GM19372 (cell line): Measurements from ENCODE around the gene CSNK1D.

ENCODE experiments used
- ATAC-seq: cut with Tn5 transposase; IDR thresholded peaks from one replicate; pipeline ENCODE4 v1.9.1; 2021; ENCODE audit warnings: mild to moderate bottlenecking, low read depth, moderate library complexity; ENCODE audit not compliant: unreplicated experiment

CSNK1D gene

GRCh38 chr17:82231312-82231561 is 42.3 kb downstream of the CSNK1D start:
- no peak for ATAC-seq

- ATAC-seq, result peak; percentile 35
Observed at GRCh38 chr17:82230609-82231311, 42.7 kb downstream of the CSNK1D start.

GRCh38 chr17:82229698-82230608 is 43.5 kb downstream of the CSNK1D start:
- ATAC-seq, result no peak

GRCh38 chr17:82228842-82229697 is 44.4 kb downstream of the CSNK1D start, which contains the start of gene SLC16A3:
Gene SLC16A3, plus strand, starts transcription at chr17:82229042. Its CDS starts 6,967 bp downstream, at chr17:82236009.
- ATAC-seq, result peak; percentile 43

- peak; percentile 15 for ATAC-seq
Observed at GRCh38 chr17:82228278-82228841, 45.1 kb downstream of the CSNK1D start.

- ATAC-seq, result no peak
Observed at GRCh38 chr17:82227629-82228277, 45.7 kb downstream of the CSNK1D start.

GRCh38 chr17:82226809-82227628 is 46.5 kb downstream of the CSNK1D start:
- ATAC-seq, result no peak

- no peak for ATAC-seq
Observed at GRCh38 chr17:82226146-82226808, 47.2 kb downstream of the CSNK1D start.

- no peak for ATAC-seq
Observed at GRCh38 chr17:82225368-82226029, 48.0 kb downstream of the CSNK1D start.

GRCh38 chr17:82224666-82225065 is 48.8 kb downstream of the CSNK1D start:
- ATAC-seq, result no peak

- ATAC-seq, result no peak
Observed at GRCh38 chr17:82223517-82223916, 50.0 kb downstream of the CSNK1D start.

GRCh38 chr17:82222816-82223215 is 50.7 kb downstream of the CSNK1D start:
- no peak for ATAC-seq

- no peak for ATAC-seq
Observed at GRCh38 chr17:82221341-82221902, 52.1 kb downstream of the CSNK1D start.

- no peak for ATAC-seq
Observed at GRCh38 chr17:82219753-82220709, 53.5 kb downstream of the CSNK1D start.

GRCh38 chr17:82219083-82219482 is 54.4 kb downstream of the CSNK1D start:
- ATAC-seq, result no peak

GRCh38 chr17:82218349-82219075 is 55.0 kb downstream of the CSNK1D start:
- ATAC-seq, result no peak
